ENCODE results near the gene CCDC28B. TPM values are rescaled to one million over a fixed set of nuclear protein-coding genes. Genes with fewer than 3 reads are reported as not detected.
A peak's percentile ranks its signal among the peaks of the same experiment; 100 is the strongest.

The CCDC28B gene
- total and polyA plus RNA-seq, 8 donors, result 7.2 to 31.5 (median 24.4) TPM

- peak; percentile 8 for ATAC-seq
Measured at GRCh38 chr1:32208891-32209328, 8.5 kb downstream of the CCDC28B start, which contains the start of gene DCDC2B. DCDC2B (plus strand) TSS chr1:32209089; CDS start chr1:32209094, 5 bp downstream.

DNA sequence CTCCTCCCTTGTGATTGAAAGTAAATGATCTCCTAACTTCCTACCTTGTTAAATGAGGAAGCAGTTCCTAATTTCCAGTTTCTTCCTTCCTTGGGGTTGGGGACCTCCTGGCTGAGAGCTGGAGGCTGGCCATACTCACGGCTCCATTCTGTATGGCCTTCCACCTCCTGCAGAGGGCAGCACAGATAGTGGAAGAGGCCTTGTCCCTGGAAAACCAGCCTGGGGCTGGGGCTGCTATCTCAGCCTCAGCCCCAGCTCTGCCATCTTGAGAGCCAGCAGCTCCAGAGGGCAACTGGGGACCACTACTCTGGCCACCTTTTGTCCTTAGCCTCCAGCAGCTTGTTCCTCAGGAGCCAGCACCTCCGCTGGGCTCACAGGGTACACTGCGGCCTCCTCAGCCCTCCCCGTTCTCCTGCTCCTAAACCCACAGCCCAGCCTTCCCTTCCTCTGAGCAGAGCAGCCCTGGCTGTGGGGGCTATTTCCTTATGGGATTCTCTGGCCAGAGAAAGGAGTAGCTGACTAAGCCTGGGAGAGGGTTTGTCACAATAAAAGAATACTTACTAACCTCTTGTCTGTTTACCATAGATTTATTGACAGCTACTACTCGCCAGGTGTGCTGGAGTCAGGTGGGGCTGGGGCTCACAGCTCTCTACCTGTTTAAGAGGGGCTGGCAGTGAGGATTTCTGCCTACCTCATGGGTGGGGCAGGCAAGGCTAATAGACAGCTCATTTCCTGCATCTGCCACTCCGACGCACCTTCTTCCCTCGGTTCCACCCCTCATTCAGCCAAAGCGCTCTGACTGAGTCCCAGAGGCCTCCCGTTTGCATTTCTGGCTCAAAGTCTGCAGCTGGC is 15.5 kb downstream of the CCDC28B start:
- H3K4me3 ChIP-seq, result no peak overlapping the region
- intact Hi-C loops (cut with DNase I), result no loop called here
- no peaks in the 10 kb centered on the region for H3K9me3 ChIP-seq
- peak in 2 of 4 donors; percentile 48 to 64 for DNase-seq
- H3K27ac ChIP-seq, result no peak overlapping the region
- H3K27me3 ChIP-seq, result no peaks in the 10 kb centered on the region
- TF ChIP-seq, protein P1, sequence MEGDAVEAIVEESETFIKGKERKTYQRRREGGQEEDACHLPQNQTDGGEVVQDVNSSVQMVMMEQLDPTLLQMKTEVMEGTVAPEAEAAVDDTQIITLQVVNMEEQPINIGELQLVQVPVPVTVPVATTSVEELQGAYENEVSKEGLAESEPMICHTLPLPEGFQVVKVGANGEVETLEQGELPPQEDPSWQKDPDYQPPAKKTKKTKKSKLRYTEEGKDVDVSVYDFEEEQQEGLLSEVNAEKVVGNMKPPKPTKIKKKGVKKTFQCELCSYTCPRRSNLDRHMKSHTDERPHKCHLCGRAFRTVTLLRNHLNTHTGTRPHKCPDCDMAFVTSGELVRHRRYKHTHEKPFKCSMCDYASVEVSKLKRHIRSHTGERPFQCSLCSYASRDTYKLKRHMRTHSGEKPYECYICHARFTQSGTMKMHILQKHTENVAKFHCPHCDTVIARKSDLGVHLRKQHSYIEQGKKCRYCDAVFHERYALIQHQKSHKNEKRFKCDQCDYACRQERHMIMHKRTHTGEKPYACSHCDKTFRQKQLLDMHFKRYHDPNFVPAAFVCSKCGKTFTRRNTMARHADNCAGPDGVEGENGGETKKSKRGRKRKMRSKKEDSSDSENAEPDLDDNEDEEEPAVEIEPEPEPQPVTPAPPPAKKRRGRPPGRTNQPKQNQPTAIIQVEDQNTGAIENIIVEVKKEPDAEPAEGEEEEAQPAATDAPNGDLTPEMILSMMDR (IDR thresholded peaks at IDR 0.05), result peak; percentile 62 to 76
- peaks cover 4 to 15% of the 10 kb centered on the region in 2 donors for H3K4me1 ChIP-seq
- peaks cover 0 to 53% of the 10 kb centered on the region in 2 donors for H3K36me3 ChIP-seq
- ATAC-seq, result peak; percentile 88

More at GRCh38 chr1:32208891-32209328, 8.5 kb downstream of the CCDC28B start, which contains the start of gene DCDC2B:
- TF ChIP-seq, protein P1 (IDR thresholded peaks at IDR 0.05), result no peak
- no peak within 1 kb of the TSS for H3K27ac ChIP-seq
- no peak within 1 kb of the TSS for H3K4me3 ChIP-seq
- peak in 2 of 4 donors; percentile 59 to 65 for DNase-seq
- peaks cover 6 to 15% of the 10 kb centered on the region in 2 donors for H3K4me1 ChIP-seq
- H3K36me3 ChIP-seq, result peaks cover 0 to 7% of the 10 kb centered on the region in 2 donors
- intact Hi-C loops (cut with DNase I), result no loop called here
- H3K27me3 ChIP-seq, result no peaks in the 10 kb centered on the region
- H3K9me3 ChIP-seq, result no peaks in the 10 kb centered on the region

GRCh38 chr1:32216566-32216965 is 16.2 kb downstream of the CCDC28B start:
- intact Hi-C loops (cut with DNase I), result no loop called here
- Histone ChIP-seq H3K27ac (peak overlapping the region in 1 of 2 donors; percentile 45), H3K27me3 (no peaks in the 10 kb centered on the region), H3K36me3 (peaks cover 0 to 53% of the 10 kb centered on the region in 2 donors), H3K4me1 (peaks cover 10 to 22% of the 10 kb centered on the region in 2 donors), H3K9me3 (no peaks in the 10 kb centered on the region), H3K4me3 (no peak overlapping the region)
- TF ChIP-seq, protein P1 (IDR thresholded peaks at IDR 0.05), result no peak
- no peak for ATAC-seq
- no peak for DNase-seq

DNA sequence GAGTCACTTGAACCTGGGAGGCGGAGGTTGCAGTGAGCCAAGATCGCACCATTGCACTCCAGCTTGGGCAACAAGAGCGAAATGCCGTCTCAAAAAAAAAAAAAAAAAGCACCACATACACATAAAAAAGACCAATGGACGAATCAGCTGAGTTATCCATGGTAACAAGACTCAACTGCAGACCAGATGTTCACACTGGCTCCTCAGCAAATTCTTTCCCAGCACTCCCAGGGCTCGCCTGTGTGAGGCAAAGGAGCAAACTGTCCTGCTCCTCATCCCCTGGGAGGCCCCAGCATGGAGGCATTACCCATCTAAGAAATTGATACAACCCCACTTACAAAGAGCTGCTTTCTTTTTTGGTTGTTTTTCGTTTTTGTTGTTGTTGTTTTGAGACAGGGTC is 18.6 kb downstream of the CCDC28B start:
- H3K27me3 ChIP-seq, result no peaks in the 10 kb centered on the region
- no peak for DNase-seq
- no peak for ATAC-seq

More for the DNA sequence above, 18.6 kb downstream of the CCDC28B start:
- Histone ChIP-seq H3K27ac (no peak overlapping the region), H3K4me1 (peaks cover 22 to 35% of the 10 kb centered on the region in 2 donors), H3K36me3 (peaks cover 0 to 51% of the 10 kb centered on the region in 2 donors), H3K4me3 (no peak overlapping the region), H3K9me3 (no peaks in the 10 kb centered on the region)
- TF ChIP-seq, protein P1 (IDR thresholded peaks at IDR 0.05), result no peak
- intact Hi-C loops (cut with DNase I), result no loop called here
